DND-41 (cell line): ENCODE results near the gene PRKACA.

Source experiments
- CTCF ChIP-seq: IDR thresholded peaks from 2 replicates; pipeline ENCODE4 v1.5.1; 2012; ENCODE audit warnings: borderline replicate concordance, low read length, moderate library complexity, mild to moderate bottlenecking; ENCODE audit not compliant: poor library complexity, severe bottlenecking; ENCODE audit errors: extremely low read depth
- EZH2 ChIP-seq: IDR thresholded peaks from 3 replicates; pipeline ENCODE4 v1.6.1; 2012; ENCODE audit warnings: borderline replicate concordance, low read depth, mild to moderate bottlenecking, moderate library complexity, low read length, inconsistent platforms; ENCODE audit not compliant: severe bottlenecking

- TF ChIP-seq CTCF (no peak), EZH2 (no peak)
These were observed 38.6 kb upstream of the PRKACA start for GRCh38 chr19:14156122-14156521.
